Stimulated activated naive CD8-positive, alpha-beta T cell treated with anti-CD3 and anti-CD28 coated beads, Interleukin-15, Interleukin-2, amounts not matched to agents 100 U/mL and 50 U/mL, for 24 hours (primary cell): ENCODE measurements around the gene PRIM2.
A peak's percentile ranks its signal among the peaks of the same experiment; 100 is the strongest.
"Not testable (repeated sequence)": the region's sequence is repeated elsewhere in the genome, so short reads cannot be mapped to it uniquely, and the experiment has no call there.

Experiments used
- ATAC-seq: fragments of 150-1000 bp; cut with Tn5 transposase; one replicate; pipeline ENCODE4 v1.10.0; 2021
- DNase-seq: peaks from one replicate; pipeline ENCODE4 v3.0.0; 2021

PRIM2 gene

GRCh38 chr6:57365076-57365583 lies 47.7 kb downstream of the PRIM2 start:
- not testable (repeated sequence) for ATAC-seq

GRCh38 chr6:57368965-57369731 lies 51.7 kb downstream of the PRIM2 start:
- DNase-seq: not testable (repeated sequence)
- ATAC-seq: peak; percentile 46

More at GRCh38 chr6:57365076-57365583, 47.7 kb downstream of the PRIM2 start:
- DNase-seq: not testable (repeated sequence)

DNA sequence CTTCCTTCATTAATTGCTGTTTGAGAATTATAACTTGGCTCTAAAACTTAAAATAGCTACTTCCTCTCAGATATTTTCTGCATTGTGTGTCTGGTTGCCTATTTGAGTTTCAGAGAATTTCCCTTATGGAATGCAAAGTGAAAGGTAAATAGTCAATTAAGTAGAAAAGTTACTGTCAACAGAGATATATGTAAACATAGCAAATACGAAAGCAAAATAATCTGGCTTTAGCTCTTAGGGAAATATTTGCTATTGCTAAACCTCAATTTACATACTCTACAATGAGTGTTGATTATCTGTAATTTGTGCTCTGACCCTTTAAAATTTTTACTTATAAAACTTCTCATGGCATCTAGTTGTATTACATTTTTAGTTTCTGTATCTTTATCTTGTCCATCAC lies 54.3 kb downstream of the PRIM2 start:
- not testable (repeated sequence) for DNase-seq, ATAC-seq

DNA sequence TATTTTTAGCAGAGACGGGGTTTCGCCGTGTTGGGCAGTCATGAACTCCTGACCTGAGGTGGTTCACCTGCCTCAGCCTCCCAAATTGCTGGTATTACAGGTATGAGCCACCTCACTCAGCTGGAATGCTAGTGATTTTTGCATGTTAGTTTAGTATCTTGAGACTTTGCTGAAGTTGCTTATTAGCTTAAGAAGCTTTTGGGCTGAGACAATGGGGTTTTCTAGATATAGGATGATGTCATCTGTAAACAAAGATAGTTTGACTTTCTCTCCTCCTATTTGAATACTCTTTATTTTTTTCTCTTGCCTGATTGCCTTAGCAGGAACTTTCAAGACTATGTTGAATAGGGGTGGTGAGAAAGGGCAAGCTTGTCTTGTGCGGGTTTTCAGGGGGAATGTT lies 57.3 kb downstream of the PRIM2 start:
- ATAC-seq: not testable (repeated sequence)

DNA sequence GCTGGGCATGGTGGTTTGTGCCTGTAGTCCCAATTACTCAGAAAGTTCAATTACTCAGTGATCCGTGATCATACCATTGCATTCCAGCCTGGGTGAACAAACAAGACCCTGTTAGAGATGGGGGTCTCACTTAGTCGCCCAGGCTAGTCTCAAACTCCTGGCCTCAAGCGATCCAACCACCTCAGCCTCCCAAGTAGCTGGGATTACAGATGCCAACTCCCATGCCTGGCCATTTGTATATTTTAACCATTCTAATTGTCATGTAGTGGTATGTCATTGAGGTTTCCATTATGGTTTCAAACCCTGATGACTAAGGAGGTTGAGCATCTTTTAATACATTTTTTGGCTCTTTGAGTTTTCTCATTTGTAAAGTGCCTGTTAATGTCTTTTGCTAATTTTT lies 58.7 kb downstream of the PRIM2 start:
- DNase-seq: not testable (repeated sequence)

More for the DNA sequence above, 57.3 kb downstream of the PRIM2 start:
- DNase-seq: not testable (repeated sequence)

DNA sequence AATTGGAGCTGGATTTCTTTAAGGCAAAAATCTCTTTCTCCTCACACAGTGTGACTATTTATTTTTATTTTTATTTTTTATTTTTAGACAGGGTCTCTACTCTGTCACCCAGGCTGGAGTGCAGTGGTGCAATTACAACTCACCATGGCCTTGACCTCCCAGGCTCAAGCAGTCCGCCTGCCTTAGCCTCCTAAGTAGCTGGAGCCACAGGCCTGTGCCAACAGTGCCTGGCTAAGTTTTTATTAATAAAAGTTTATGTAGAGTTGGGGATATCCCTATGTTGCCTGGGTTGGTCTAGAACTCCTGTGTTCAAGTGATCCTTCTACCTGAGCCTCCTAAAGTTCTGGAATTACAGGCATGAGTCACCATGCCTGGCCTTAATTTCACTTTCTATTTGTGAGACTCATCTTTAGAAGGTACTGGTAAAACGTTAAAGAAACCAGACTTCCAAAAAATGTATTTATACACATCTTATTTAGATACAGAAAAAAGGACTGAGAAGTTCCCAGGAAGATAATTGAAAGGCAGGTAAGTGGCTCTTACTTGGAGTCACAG lies 71.7 kb downstream of the PRIM2 start:
- not testable (repeated sequence) for ATAC-seq, DNase-seq

More for the DNA sequence above, 58.7 kb downstream of the PRIM2 start:
- ATAC-seq: not testable (repeated sequence)

DNA sequence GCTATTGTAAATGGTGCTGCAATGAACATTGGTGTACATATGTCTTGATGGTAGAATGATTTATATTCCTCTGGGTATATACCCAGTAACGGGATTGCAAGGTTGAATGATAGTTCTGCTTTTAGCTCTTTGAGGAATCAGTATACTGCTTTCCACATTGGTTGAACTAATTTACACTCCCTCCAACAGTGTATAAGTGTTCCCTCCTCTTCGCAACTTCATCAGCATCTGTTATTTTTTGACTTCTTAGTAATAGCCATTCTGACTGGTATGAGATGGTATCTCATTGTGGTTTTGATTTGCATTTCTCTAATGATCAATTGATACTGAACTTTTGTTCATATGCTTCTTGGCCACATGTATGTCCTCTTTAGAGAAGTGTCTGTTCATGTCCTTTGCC lies 73.4 kb downstream of the PRIM2 start:
- DNase-seq, ATAC-seq: not testable (repeated sequence)

GRCh38 chr6:57392047-57392446 lies 74.6 kb downstream of the PRIM2 start:
- not testable (repeated sequence) for DNase-seq, ATAC-seq

DNA sequence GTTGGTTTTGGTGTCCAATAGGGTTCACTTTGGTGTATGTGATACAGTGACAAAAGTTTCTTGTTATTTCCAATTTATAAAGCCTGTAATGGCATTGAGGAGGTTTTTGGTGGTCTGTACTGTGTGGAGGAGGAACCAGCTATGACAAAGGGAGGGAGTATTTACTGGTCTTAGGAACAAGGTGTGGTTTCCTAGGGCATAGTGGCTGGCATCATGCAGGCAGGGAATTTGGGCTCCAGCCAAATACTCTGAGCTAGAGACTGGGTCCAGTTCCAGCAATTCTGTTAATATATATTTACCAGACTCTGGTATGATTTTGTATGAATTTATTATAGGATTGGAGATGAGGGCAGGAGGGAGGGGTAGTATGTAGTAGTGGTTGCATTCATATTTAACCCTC lies 101.9 kb downstream of the PRIM2 start:
- DNase-seq, ATAC-seq: not testable (repeated sequence)

GRCh38 chr6:57421503-57421902 lies 104.1 kb downstream of the PRIM2 start:
- ATAC-seq: no peak
- no peak for DNase-seq

GRCh38 chr6:57423468-57423867 lies 106.0 kb downstream of the PRIM2 start:
- no peak for ATAC-seq
- no peak for DNase-seq

DNA sequence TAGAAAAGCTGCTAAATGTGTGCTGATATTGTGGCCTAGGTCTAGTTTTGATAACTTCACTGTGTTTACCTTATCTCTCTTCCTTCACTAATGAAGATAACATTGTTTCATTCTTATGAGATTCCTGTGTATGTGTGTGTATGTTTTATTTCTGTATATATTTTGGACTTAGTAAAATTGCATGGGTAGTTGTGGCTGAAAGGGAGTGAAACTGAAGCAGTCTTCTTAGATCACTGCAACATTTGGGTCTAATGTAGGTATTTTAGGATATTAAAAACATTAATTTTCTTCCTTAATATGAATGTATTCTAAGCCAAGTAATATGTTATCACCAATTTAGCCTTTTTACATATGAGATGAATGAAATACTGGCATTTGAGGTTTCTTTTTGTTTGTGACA lies 114.3 kb downstream of the PRIM2 start:
- not testable (repeated sequence) for ATAC-seq, DNase-seq

GRCh38 chr6:57432157-57432556 lies 114.7 kb downstream of the PRIM2 start:
- no peak for DNase-seq
- no peak for ATAC-seq

GRCh38 chr6:57432919-57433684 lies 115.7 kb downstream of the PRIM2 start:
- DNase-seq (no peak), ATAC-seq (no peak)

DNA sequence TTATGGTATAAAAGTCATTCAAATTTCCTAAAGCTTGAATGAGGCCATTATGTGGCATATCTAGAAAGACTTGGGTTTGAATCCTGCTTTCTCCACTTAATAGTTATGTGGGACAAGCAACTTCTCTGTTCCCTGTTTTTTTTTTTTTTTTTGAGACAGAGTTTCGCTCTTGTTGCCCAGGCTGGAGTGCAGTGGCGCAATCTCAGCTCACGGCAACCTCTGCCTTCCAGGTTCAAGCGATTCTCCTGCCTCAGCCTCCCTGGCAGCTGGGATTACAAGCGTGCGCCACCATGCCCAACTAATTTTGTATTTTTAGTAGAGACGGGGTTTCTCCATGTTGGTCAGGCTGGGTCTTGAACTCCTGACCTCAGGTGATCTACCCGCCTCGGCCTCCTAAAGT lies 116.4 kb downstream of the PRIM2 start:
- ATAC-seq, DNase-seq: not testable (repeated sequence)

DNA sequence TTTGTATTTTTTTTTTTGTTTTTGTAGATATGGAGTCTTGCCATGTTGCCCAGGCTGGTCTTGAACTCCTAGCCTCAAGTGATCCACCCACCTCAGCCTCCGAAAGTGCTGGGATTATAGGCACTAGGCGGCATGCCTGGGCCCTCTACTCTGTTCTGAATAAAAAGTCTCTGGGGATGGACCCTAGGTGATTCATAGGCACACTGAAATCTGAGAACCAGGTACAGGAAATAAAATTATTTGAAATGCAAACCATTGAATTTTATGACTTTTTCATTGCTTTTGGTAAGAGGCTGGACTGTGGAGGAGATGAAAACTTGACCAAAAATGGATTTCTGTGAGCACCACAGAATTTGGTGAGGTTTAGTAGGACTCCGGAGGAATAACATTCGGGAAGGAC lies 117.5 kb downstream of the PRIM2 start:
- ATAC-seq (no peak), DNase-seq (no peak)

GRCh38 chr6:57435475-57436160 lies 118.2 kb downstream of the PRIM2 start:
- ATAC-seq (no peak), DNase-seq (no peak)

DNA sequence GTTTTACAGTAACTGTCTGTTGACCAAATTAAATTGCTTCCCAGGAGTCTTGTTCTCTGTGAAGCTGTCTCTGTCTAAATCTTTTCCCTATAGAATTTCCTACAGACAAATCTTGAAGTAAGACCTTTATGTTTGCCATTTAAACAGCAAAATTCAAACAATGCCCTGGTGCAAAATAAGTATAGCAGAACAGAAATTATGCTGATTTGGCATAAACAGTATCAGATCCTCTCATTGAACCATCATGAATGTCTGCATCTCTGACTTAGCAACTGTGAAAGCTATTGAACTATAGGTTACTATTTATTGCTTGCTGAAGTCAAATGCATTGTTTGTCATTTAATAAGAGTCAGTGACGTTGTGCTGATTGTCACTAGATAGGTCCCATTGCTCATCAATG lies 123.3 kb downstream of the PRIM2 start:
- ATAC-seq, DNase-seq: not testable (repeated sequence)

GRCh38 chr6:57442133-57442532 lies 124.7 kb downstream of the PRIM2 start:
- not testable (repeated sequence) for ATAC-seq, DNase-seq

- ATAC-seq, DNase-seq: not testable (repeated sequence)
Measured at GRCh38 chr6:57443181-57443580, 125.8 kb downstream of the PRIM2 start.

- not testable (repeated sequence) for ATAC-seq, DNase-seq
Measured at GRCh38 chr6:57444787-57445186, 127.4 kb downstream of the PRIM2 start.

DNA sequence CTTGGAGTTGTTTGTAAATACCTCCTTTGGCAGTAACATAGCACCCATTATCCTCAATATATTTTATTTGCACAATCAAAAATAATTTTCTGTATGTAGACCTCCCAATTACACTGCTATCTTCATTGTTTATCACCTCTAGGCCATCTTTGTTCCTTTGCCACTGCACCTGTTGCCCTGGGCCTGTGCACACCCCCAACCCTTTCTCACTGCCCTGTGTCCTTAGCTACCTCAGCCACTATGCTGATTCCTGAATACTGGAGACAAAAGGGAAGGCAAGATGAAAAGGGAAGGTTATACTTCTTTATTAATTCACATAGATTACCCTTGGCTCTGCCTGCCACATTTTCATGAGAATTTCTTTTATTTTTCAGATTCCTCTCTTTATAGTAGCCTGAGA lies 127.9 kb downstream of the PRIM2 start:
- DNase-seq, ATAC-seq: not testable (repeated sequence)
